A172 (cell line): ENCODE measurements around the gene TSHB. TPM values are rescaled to one million over a fixed set of nuclear protein-coding genes. Genes with fewer than 3 reads are reported as not detected.

Experiments
- DNase-seq: peaks from one replicate; pipeline ENCODE4 v3.0.0-alpha.2; 2015; ENCODE audit warnings: low spot score
- total RNA-seq: library from RNA; depleted of rRNA; stranded (reverse); fragments of >200 nt; shearing (Covaris generic); gene quantifications from 2 replicates; pipeline ENCODE4 v1.2.3, GENCODE V29; 2014

TSHB gene
- total RNA-seq, 1 experiment from 2014 or later: not detected

DNA sequence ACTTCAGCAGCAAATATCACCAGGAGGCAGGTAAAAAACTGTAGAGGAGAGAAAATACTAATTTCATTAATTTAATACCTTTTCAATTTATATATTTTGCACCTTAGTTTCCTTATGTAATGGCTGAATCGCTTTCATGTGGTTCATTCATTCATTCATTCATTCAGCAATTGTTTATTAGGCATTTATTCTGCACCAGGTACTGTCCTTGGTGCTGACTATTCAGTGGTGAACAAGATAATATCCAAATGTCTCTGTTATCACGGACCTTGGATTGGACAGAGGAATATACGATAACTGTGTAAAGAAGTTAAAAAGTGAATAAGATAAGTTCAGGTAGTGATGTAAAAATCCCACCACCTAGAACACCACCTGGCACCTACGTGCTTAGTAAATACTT lies 30.9 kb downstream of the TSHB start:
- no peak for DNase-seq

DNA sequence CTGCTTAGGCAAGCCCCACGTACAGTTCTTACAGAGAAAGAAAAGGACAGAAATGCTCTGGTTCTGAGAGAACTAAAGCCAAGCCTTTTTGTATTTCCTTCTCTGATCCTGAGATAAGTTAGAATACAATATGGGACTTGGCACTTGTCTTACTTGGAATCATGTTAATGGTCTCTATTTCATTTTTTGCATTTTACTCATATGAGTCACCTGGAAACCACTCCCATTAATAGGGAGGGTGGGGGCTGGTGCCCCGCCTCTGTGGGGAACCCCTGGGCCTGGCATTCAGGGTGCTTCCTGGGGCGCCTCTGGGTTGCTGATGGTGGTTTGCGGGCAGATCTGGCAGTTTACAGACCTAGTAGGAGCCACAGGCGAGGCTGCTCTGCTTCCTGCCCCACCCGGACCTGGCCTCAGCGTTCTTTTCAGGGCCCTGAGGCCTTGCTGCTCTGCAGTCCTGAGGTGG lies 32.9 kb downstream of the TSHB start:
- peak; percentile 97 for DNase-seq

DNA sequence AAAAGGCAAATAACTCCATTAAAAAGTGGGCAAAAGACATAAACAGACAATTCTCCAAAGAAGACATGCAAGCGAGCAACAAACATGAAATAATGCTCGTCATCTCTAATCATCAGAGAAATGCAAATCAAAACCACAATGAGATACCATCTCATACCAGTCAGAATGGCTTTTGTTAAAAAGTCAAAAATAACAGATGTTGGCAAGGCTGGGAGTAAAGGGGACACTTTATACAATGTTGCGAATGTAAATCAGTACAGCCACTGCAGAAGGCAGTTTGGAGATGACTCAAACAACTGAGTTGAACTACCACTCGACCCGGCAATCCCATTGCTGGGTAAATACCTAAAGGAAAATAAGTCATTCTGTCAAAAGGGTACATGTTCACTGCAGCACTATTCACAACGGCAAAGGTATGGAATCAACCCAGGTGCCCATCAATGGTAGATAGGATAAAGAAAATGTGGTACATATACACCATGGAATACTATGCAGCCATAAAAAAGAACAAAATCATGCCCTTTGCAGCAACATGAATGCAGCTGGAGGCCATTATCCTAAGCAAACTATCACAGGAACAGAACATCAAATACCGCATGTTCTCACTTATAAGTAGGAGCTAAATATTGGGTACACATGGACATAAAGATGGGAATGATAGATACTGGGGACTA lies 33.7 kb downstream of the TSHB start:
- peak; percentile 81 for DNase-seq

DNA sequence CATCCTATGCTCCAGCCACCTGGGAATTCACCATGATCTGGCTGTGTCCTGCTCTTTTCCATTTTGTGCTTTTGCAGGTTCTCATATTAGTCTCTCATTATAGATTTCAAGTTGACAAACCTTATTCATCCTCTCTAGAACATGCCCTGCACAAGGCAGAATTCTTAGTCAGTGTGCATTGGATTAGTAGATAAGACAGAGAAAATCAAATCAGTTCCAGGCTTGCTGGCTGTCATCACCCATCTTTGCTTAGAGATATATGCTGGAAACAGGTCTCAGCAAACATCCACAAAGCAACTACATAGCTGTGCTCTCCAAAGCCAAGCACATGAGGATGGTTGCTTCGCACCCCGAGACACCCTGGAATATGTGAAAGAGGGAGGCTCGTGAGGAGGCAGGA lies 34.8 kb downstream of the TSHB start:
- DNase-seq: no peak

DNA sequence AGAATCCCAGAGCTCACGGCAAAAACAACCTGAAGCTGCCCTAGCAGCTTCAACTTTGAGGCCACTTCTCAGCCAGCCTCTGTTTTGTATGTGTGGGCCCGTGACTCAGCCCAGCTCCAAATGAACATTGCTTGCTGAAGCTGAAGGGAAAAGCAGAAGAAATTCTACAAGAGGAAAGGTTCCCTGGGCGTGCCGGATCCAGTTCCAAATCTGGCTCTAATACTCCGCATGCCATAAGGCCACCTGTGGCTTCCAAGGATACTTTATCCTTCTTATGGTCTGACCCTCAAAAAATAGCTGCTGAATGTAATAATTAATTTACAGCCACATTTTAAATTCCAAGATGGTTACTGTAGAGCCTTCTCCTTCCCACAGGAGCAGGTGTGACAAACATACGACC lies 35.4 kb downstream of the TSHB start:
- peak; percentile 50 for DNase-seq

- DNase-seq: peak; percentile 84
Observed at GRCh38 chr1:115067161-115067859, 37.7 kb downstream of the TSHB start.

GRCh38 chr1:115068826-115069585 lies 39.4 kb downstream of the TSHB start:
- peak; percentile 85 for DNase-seq

DNA sequence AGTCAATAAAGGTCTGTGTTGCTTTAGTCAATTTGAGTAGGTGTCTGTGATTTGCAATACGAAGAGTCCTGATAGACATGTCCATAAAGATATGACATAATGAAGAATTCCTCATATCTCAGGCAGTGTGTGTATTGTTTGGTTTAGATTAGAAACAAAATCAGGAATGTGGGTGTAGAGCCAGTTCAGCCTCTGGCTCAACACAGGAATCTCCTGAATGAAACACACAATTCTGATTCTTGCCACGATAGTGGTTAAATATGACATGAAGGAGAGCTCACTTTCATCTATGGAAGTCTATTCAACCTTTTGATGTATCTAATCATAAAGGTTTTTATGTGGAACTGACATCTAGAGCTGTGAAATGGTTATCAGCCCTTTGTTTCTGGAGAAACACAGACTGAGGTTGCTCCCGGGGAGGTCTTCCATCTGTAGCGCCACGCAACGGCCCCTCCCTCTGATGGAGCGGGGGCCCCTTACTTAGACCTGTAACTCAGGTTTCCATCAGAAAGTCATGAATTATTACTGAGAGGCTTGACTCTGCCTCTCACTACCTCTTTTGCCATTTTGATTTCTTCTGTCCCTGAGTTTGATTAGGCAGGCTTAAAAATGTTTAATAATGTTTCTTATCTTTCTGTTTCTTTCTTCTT lies 40.2 kb downstream of the TSHB start:
- DNase-seq: no peak

GRCh38 chr1:115071012-115071664 lies 41.5 kb downstream of the TSHB start:
- DNase-seq: no peak

- no peak for DNase-seq
Observed at GRCh38 chr1:115073298-115074087, 43.9 kb downstream of the TSHB start.

- peak; percentile 40 for DNase-seq
Observed at GRCh38 chr1:115074839-115075534, 45.4 kb downstream of the TSHB start.

DNA sequence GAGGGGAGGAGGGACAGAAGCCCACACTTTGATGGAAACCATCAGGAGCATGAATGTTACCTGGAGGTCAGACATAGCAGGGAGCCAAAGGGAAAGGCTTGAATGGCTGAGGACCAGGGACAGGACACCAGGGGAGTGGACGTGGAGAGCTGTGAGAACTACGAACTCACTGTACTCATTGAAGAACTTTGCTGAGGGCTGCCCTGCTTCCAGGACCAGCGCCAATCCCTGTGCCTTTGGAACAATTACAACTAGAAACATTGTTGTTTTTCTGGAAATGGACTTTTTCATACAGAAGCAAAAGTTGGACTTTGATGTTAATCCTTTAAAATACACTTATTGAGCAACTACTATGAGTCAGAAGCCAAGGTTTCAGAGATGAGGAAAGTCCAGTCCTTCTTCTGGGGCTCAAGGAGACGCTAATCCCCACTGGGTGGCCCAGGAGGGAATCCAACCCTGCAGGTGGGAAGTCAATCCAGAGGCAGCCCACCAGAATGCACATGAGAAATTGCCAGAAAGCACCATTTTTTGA lies 46.8 kb downstream of the TSHB start:
- DNase-seq: no peak

GRCh38 chr1:115077286-115077983 lies 47.8 kb downstream of the TSHB start:
- no peak for DNase-seq

- no peak for DNase-seq
Observed at GRCh38 chr1:115077984-115078330, 48.3 kb downstream of the TSHB start.

DNA sequence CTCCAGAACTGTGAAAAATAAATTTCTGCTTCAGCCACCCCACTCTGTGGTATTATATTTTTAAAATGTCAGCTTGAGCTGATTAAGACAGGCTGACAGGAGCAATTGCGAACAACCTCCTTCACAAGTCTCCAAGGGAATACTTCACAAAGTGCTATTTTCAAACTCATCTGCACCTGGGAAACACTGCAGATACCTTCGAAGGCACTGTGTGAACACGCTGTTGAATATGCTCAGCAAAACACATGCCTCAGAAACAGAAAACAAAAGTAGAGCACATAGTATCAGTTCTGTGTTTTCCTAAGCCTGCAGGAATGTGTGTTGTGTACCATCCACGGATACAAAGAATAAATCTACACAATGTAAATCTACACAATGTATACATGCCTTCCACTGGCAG lies 49.1 kb downstream of the TSHB start:
- DNase-seq: no peak

DNA sequence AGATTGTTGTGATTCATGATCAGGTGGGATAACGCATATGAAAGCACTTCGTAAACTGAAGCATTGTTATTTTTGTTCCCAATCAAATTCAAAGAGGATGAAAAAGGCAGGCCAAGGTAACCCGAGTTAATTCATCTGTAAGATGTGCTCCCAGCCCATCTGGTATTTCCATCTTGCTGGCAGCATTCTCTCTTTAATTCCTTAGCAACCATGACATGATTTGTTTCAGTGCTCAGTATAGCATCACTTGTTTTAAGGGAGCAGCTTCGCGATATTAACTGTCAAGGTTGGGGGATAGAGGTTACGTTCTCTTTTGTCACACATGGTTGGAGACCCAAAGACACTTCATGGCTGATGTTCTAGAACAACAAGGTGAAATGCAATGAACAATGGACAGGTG lies 53.3 kb downstream of the TSHB start:
- no peak for DNase-seq
